Left lung (tissue), 10 donors: ENCODE data around the gene KRTAP10-12. TPM values are rescaled to one million over a fixed set of nuclear protein-coding genes. Genes with fewer than 3 reads are reported as not detected.

ENCODE experiments used
- ATAC-seq: fragments of 200-7000 bp; cut with Tn5 transposase; one replicate; pipeline ENCODE4 v1.9.1; 2020; ENCODE audit warnings: moderate library complexity
- DNase-seq, 4 donors: peaks; one replicate each; pipeline ENCODE4 v3.0.0-alpha.2; 2013 to 2020
- H3K27ac ChIP-seq, 2 donors: fragments of 200-600 bp; sonication (generic) in 1 of 2; one replicate each; pipeline versions ENCODE4 v1.5.0 to v1.8.0; 2020 to 2021
- H3K27me3 ChIP-seq, 2 donors: fragments of 200-600 bp; sonication (generic) in 1 of 2; one replicate each; pipeline versions ENCODE4 v1.5.0 to v1.8.0; 2020 to 2021
- H3K36me3 ChIP-seq, 2 donors: fragments of 200-600 bp; sonication (generic) in 1 of 2; one replicate each; pipeline versions ENCODE4 v1.5.0 to v1.8.0; 2020 to 2021
- H3K4me1 ChIP-seq, 2 donors: fragments of 200-600 bp; one replicate each; pipeline ENCODE4 v1.8.0; 2021
- H3K4me3 ChIP-seq, 2 donors: fragments of 200-600 bp; sonication (generic) in 1 of 2; one replicate each; pipeline versions ENCODE4 v1.5.0 to v1.8.0; 2020 to 2021; ENCODE audit warnings: mild to moderate bottlenecking in 1 of 2
- H3K9me3 ChIP-seq, 2 donors: fragments of 200-600 bp; sonication (generic) in 1 of 2; one replicate each; pipeline versions ENCODE4 v1.5.0 to v1.8.0; 2020 to 2021
- intact Hi-C, 2 donors: fragments of 100-400 bp; cut with DNase I; formaldehyde crosslinking; loops; one replicate each; pipeline versions ENCODE4 v1.11.2 to v1.14.2; 2022
- polyA plus RNA-seq, 6 donors: library from polyadenylated mRNA; unstranded; fragments of 120-200 nt; gene quantifications; one replicate each; pipeline ENCODE4 v1.2.1, GENCODE V29; 2013; ENCODE audit not compliant: insufficient read length in 6 of 6
- total RNA-seq, 2 donors: library from RNA; stranded (reverse); fragmentation: NEBNext Ultra II Directional; extraction: Animal tissue kit (Norgen Biotek cat#: 25700); gene quantifications; one replicate each; pipeline ENCODE4 v1.2.1, GENCODE V29; 2021
- TF ChIP-seq, protein P1 (sequence below), 2 donors: fragments of 200-600 bp; sonication (generic) in 1 of 2; IDR thresholded peaks; one replicate each; pipeline versions ENCODE4 v1.5.0 to v1.8.0; 2021; ENCODE audit warnings: antibody characterized with exemption in 2 of 2
- donor health status: DM: no; HTN: yes; CAD: no.
- donor health status: DM: no; HTN: no; CAD: no.

The KRTAP10-12 gene
- total and polyA plus RNA-seq, 8 donors = not detected

- Histone ChIP-seq H3K27ac (no peak overlapping the region), H3K4me1 (no peaks in the 10 kb centered on the region), H3K27me3 (no peaks in the 10 kb centered on the region), H3K9me3 (peaks cover 0 to 7% of the 10 kb centered on the region in 2 donors), H3K4me3 (no peak overlapping the region), H3K36me3 (no peaks in the 10 kb centered on the region)
- TF ChIP-seq, protein P1, sequence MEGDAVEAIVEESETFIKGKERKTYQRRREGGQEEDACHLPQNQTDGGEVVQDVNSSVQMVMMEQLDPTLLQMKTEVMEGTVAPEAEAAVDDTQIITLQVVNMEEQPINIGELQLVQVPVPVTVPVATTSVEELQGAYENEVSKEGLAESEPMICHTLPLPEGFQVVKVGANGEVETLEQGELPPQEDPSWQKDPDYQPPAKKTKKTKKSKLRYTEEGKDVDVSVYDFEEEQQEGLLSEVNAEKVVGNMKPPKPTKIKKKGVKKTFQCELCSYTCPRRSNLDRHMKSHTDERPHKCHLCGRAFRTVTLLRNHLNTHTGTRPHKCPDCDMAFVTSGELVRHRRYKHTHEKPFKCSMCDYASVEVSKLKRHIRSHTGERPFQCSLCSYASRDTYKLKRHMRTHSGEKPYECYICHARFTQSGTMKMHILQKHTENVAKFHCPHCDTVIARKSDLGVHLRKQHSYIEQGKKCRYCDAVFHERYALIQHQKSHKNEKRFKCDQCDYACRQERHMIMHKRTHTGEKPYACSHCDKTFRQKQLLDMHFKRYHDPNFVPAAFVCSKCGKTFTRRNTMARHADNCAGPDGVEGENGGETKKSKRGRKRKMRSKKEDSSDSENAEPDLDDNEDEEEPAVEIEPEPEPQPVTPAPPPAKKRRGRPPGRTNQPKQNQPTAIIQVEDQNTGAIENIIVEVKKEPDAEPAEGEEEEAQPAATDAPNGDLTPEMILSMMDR (IDR thresholded peaks at IDR 0.05) = no peak
- intact Hi-C loops = no loop called here
- DNase-seq = no peak
- ATAC-seq = no peak
Observed at GRCh38 chr21:44677881-44678280, 19.1 kb upstream of the KRTAP10-12 start.

- TF ChIP-seq, protein P1 (IDR thresholded peaks at IDR 0.05) = no peak
- ATAC-seq (no peak), DNase-seq (no peak)
- H3K9me3 ChIP-seq = no peaks in the 10 kb centered on the region
- no peaks in the 10 kb centered on the region for H3K4me1 ChIP-seq
- no peaks in the 10 kb centered on the region for H3K36me3 ChIP-seq
- H3K4me3 ChIP-seq = no peak overlapping the region
- intact Hi-C loops = no loop called here
- peaks cover 0 to 6% of the 10 kb centered on the region in 2 donors for H3K27me3 ChIP-seq
- H3K27ac ChIP-seq = no peak overlapping the region
Observed at GRCh38 chr21:44681152-44681551, 15.8 kb upstream of the KRTAP10-12 start.

- DNase-seq (no peak), ATAC-seq (no peak)
- Histone ChIP-seq H3K4me1 (no peaks in the 10 kb centered on the region), H3K27ac (no peak within 1 kb of the TSS), H3K36me3 (no peaks in the 10 kb centered on the region), H3K27me3 (peaks cover 0 to 15% of the 10 kb centered on the region in 2 donors), H3K9me3 (no peaks in the 10 kb centered on the region), H3K4me3 (no peak within 1 kb of the TSS)
- TF ChIP-seq, protein P1 (IDR thresholded peaks at IDR 0.05) = no peak
- intact Hi-C loops = no loop called here
Observed at GRCh38 chr21:44681861-44682579, 15.0 kb upstream of the KRTAP10-12 start, which contains the start of gene KRTAP12-1. Gene KRTAP12-1, minus strand, starts transcription at chr21:44682163. Its CDS starts 40 bp downstream, at chr21:44682123.

DNA sequence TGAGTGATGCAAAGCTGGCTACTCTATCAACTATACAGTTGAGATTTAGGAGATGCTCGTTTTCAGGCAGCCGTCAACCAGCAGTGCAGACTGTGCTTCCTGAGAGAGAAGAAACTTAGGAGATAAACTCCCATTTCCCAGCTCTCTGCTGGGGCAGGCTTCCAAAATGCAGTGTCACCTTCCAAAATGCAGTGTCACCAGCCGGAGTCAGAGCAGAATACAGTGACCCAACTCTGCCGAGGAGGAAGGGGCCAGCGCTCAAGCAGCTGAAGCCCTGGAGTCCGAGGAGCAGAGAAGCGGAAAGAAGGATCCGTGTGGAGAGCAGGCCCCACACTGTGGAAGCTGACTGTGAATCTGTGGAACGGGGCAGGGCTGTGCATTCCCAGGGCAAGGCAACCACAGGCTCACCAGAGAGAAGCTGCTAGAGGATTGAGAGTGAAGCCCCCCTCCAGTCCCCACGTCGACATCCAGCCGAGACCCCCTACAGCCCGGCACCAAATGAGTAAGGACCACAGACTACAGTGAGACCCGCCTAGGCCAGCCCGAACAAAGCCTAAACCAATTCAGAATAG is 14.3 kb upstream of the KRTAP10-12 start:
- peaks cover 0 to 22% of the 10 kb centered on the region in 2 donors for H3K27me3 ChIP-seq
- TF ChIP-seq, protein P1 (IDR thresholded peaks at IDR 0.05) = no peak
- intact Hi-C loops = no loop called here
- H3K36me3 ChIP-seq = no peaks in the 10 kb centered on the region
- no peaks in the 10 kb centered on the region for H3K9me3 ChIP-seq
- DNase-seq (no peak), ATAC-seq (no peak)
- no peak overlapping the region for H3K4me3 ChIP-seq
- no peaks in the 10 kb centered on the region for H3K4me1 ChIP-seq
- H3K27ac ChIP-seq = no peak overlapping the region

DNA sequence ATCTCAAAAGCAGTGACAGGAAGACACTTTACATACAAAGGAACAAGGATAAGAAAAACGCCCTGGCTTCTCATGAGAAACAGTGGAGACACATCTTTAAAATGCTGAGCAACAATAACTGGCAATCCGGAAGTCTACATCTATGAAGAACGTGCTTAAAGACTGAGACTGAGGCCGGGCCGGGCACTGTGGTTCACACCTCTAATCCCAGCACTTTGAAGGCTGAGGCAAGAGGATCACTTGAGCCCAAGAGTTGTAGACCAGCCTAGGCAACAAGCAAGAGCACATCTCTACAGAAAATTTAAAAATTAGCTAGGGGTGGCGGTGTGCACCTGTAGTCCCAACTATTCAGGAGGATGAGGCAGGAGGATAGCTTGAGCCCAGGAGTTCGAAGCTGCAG is 12.9 kb upstream of the KRTAP10-12 start:
- ATAC-seq (no peak), DNase-seq (no peak)
- Histone ChIP-seq H3K4me1 (no peaks in the 10 kb centered on the region), H3K4me3 (no peak overlapping the region), H3K9me3 (no peaks in the 10 kb centered on the region), H3K27ac (no peak overlapping the region), H3K36me3 (no peaks in the 10 kb centered on the region), H3K27me3 (peaks cover 0 to 35% of the 10 kb centered on the region in 2 donors)
- intact Hi-C loops = no loop called here
- TF ChIP-seq, protein P1 (IDR thresholded peaks at IDR 0.05) = no peak
